A673 (cell line): ENCODE results near the gene THAP9. TPM values are rescaled to one million over a fixed set of nuclear protein-coding genes. Genes with fewer than 3 reads are reported as not detected.
"Not testable (repeated sequence)": the region's sequence is repeated elsewhere in the genome, so short reads cannot be mapped to it uniquely, and the experiment has no call there.

Source experiments
- BruUV-seq: library from RNA; stranded (reverse); fragments of 400-500 nt; replicated peaks from 2 replicates; lab custom pipeline; 2021; lab: Mats Ljungman, UMichigan
- CTCF ChIA-PET: fragments of 300-600 bp; sonication (Branson Sonifier 250); formaldehyde crosslinking; loops from one replicate; lab custom pipeline; 2022; ENCODE audit warnings: antibody characterized with exemption; lab: Charles Lee
- POLR2A ChIA-PET: fragments of 300-600 bp; sonication (Branson Sonifier 250); formaldehyde crosslinking; loops from one replicate; lab custom pipeline; 2022; ENCODE audit warnings: antibody characterized with exemption; ENCODE audit not compliant: low non-redundant PET; lab: Charles Lee
- DNase-seq: peaks from one replicate; pipeline ENCODE4 v3.0.0-alpha.2; 2015; ENCODE audit warnings: low spot score
- H3K27ac ChIP-seq: fragments of 200-600 bp; sonication (generic); 2 replicates; pipeline ENCODE4 v1.5.1; 2016; ENCODE audit warnings: mixed run types, low read depth, mild to moderate bottlenecking, mixed read lengths, antibody characterized with exemption, low read length; ENCODE audit not compliant: poor library complexity, severe bottlenecking
- H3K27me3 ChIP-seq: fragments of 200-600 bp; sonication (generic); replicated peaks from 2 replicates; pipeline ENCODE4 v1.6.1; 2017; ENCODE audit warnings: mixed run types, low read depth, mild to moderate bottlenecking, mixed read lengths, antibody characterized with exemption, low read length; ENCODE audit not compliant: insufficient read depth, poor library complexity
- H3K36me3 ChIP-seq: fragments of 200-600 bp; sonication (generic); 2 replicates; pipeline ENCODE4 v1.6.1; 2016; ENCODE audit warnings: mixed run types, mild to moderate bottlenecking, mixed read lengths, antibody characterized with exemption, low read length; ENCODE audit not compliant: insufficient read depth, poor library complexity, severe bottlenecking
- H3K4me1 ChIP-seq: fragments of 200-600 bp; sonication (generic); 2 replicates; pipeline ENCODE4 v1.6.1; 2017; ENCODE audit warnings: mixed run types, mild to moderate bottlenecking, mixed read lengths, antibody characterized with exemption, low read length; ENCODE audit not compliant: insufficient read depth, poor library complexity, severe bottlenecking
- H3K4me3 ChIP-seq: fragments of 200-600 bp; sonication (generic); 2 replicates; pipeline ENCODE4 v1.5.1; 2016; ENCODE audit warnings: low read depth, mixed run types, mild to moderate bottlenecking, mixed read lengths, low read length; ENCODE audit not compliant: poor library complexity, severe bottlenecking
- H3K9me3 ChIP-seq: fragments of 200-600 bp; sonication (generic); 2 replicates; pipeline ENCODE4 v1.6.1; 2016; ENCODE audit warnings: mixed run types, low read depth, mild to moderate bottlenecking, mixed read lengths, antibody characterized with exemption, low read length; ENCODE audit not compliant: poor library complexity, severe bottlenecking
- CTCF ChIP-seq: fragments of 300-800, 200-600 bp; sonication (generic); conservative IDR thresholded peaks from 2 replicates; pipeline ENCODE4 v1.5.1; 2017; ENCODE audit warnings: low read depth, mild to moderate bottlenecking, antibody characterized with exemption, low read length, moderate library complexity, mixed read lengths
- EZH2 ChIP-seq: fragments of 200-600 bp; sonication (generic); IDR thresholded peaks from 2 replicates; pipeline ENCODE4 v1.6.1; 2017; ENCODE audit warnings: borderline replicate concordance, low read depth, mild to moderate bottlenecking, mixed read lengths, antibody characterized with exemption, low read length; ENCODE audit not compliant: poor library complexity, severe bottlenecking
- intact Hi-C: fragments of 100-400 bp; cut with micrococcal nuclease; formaldehyde crosslinking; loops from one replicate; pipeline ENCODE4 v1.10.0; 2022; ENCODE audit not compliant: unreplicated experiment
- total RNA-seq: library from RNA; stranded (reverse); gene quantifications from 2 replicates; pipeline ENCODE4 v1.2.3, GENCODE V29; 2021

The THAP9 gene
- total RNA-seq, 1 experiment from 2014 or later = 3.8 TPM

- intact Hi-C loops = no loop called here
- TF ChIP-seq CTCF = no peak
- TF ChIP-seq EZH2 = no peak
- Histone ChIP-seq H3K4me1 (no peaks in the 10 kb centered on the region), H3K27me3 (no peaks in the 10 kb centered on the region), H3K36me3 (no peaks in the 10 kb centered on the region), H3K4me3 (no peak overlapping the region), H3K9me3 (no peaks in the 10 kb centered on the region), H3K27ac (no peak overlapping the region)
- no peak for DNase-seq
- ChIA-PET CTCF (no interaction called here), POLR2A (no interaction called here)
- BruUV-seq = no TSS peak
These were observed 12.8 kb downstream of the THAP9 start for GRCh38 chr4:82913305-82913704.

- H3K36me3 ChIP-seq, H3K4me3 ChIP-seq, POLR2A ChIA-PET, H3K27ac ChIP-seq, H3K27me3 ChIP-seq, H3K9me3 ChIP-seq, BruUV-seq, H3K4me1 ChIP-seq, CTCF ChIA-PET, DNase-seq, intact Hi-C loops: not testable (repeated sequence)
These were observed 13.4 kb downstream of the THAP9 start for GRCh38 chr4:82913968-82914367.

- H3K9me3 ChIP-seq = no peaks in the 10 kb centered on the region
- POLR2A ChIA-PET = interaction anchor here (0.7 kb wide), 1 partner anchor 95 kb away, joined by 3 read pairs; no protein-coding TSS in a partner anchor
- no peak overlapping the region for H3K4me3 ChIP-seq
- CTCF ChIA-PET = no interaction called here
- intact Hi-C loops = no loop called here
- no peaks in the 10 kb centered on the region for H3K36me3 ChIP-seq
- H3K27me3 ChIP-seq = no peaks in the 10 kb centered on the region
- no peaks in the 10 kb centered on the region for H3K4me1 ChIP-seq
- no TSS peak for BruUV-seq
- no peak for DNase-seq
- no peak for TF ChIP-seq CTCF
- H3K27ac ChIP-seq = no peak overlapping the region
These were observed 17.6 kb downstream of the THAP9 start for GRCh38 chr4:82918091-82918490.

GRCh38 chr4:82919386-82919785, 18.9 kb downstream of the THAP9 start:
- BruUV-seq = no TSS peak
- ChIA-PET CTCF (no interaction called here), POLR2A (no interaction called here)
- Histone ChIP-seq H3K36me3 (no peaks in the 10 kb centered on the region), H3K4me1 (no peaks in the 10 kb centered on the region), H3K27ac (no peak overlapping the region), H3K4me3 (no peak overlapping the region), H3K27me3 (no peaks in the 10 kb centered on the region), H3K9me3 (no peaks in the 10 kb centered on the region)
- TF ChIP-seq CTCF (no peak), EZH2 (no peak)
- intact Hi-C loops = no loop called here
- no peak for DNase-seq
